Suppressor macrophage (primary cell): ENCODE measurements around the gene TSSC4.

ENCODE experiments used
- DNase-seq, 4 experiments: peaks; one replicate each; pipeline ENCODE4 v3.0.0-alpha.2; 2020 to 2022

Gene TSSC4

GRCh38 chr11:2401436-2401984 lies 960 bp downstream of the TSSC4 start:
- no peak for DNase-seq

DNA sequence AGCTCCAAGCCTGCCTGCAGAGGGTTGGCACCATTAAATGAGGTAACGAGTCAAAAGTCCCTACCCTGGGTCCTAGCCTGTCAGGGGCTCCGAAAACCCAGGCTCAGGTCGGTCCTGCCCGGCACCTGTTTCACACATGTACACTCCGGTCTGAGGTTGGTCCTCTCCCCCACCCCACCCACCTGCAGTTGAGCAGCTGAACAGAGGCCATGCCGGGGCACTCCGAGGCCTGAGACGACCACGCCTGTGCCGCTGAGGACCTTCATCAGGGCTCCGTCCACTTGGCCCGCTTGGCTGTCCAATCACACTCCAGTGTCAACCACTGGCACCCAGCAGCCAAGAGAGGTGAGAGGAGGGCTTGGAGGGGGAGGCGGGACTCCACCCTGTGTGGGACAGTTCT lies 1.6 kb downstream of the TSSC4 start:
- no peak for DNase-seq

DNA sequence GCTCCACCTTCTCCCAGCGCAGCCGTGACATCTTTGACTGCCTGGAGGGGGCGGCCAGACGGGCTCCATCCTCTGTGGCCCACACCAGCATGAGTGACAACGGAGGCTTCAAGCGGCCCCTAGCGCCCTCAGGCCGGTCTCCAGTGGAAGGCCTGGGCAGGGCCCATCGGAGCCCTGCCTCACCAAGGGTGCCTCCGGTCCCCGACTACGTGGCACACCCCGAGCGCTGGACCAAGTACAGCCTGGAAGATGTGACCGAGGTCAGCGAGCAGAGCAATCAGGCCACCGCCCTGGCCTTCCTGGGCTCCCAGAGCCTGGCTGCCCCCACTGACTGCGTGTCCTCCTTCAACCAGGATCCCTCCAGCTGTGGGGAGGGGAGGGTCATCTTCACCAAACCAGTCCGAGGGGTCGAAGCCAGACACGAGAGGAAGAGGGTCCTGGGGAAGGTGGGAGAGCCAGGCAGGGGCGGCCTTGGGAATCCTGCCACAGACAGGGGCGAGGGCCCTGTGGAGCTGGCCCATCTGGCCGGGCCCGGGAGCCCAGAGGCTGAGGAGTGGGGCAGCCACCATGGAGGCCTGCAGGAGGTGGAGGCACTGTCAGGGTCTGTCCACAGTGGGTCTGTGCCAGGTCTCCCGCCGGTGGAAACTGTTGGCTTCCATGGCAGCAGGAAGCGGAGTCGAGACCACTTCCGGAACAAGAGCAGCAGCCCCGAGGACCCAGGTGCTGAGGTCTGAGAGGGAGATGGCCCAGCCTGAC lies 2.5 kb downstream of the TSSC4 start:
- DNase-seq = no peak

- no peak for DNase-seq
Observed at GRCh38 chr11:2404735-2405196, 4.2 kb downstream of the TSSC4 start.

- no peak for DNase-seq
Observed at GRCh38 chr11:2406451-2406850, 5.9 kb downstream of the TSSC4 start.

DNA sequence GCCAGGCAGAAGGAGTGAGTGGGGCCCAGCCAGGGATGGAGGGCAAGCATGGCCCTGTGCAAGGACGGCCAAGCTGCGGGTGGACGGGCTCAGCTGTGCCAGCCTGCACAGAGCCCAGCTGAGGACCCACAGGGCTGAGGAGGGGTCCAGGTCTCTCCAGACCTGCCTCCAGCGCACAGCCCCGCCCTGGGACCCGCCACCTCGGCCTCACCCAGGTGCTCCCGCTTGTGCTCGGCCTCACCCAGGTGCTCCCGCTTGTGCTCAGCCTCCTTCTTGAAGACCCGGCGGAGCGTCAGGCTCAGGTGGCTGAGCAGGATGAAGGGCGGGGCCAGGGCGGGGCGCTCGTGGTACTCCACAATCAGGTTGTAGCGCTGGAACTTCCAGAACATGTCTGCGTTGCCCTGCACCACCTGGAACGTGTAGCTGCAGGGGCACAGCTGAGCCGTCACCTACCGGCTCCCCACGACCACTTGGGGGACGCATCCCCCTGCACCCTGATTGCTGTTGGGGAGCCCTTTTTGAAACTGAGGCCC lies 6.4 kb downstream of the TSSC4 start:
- no peak for DNase-seq

GRCh38 chr11:2408671-2409070 lies 8.1 kb downstream of the TSSC4 start:
- no peak for DNase-seq

DNA sequence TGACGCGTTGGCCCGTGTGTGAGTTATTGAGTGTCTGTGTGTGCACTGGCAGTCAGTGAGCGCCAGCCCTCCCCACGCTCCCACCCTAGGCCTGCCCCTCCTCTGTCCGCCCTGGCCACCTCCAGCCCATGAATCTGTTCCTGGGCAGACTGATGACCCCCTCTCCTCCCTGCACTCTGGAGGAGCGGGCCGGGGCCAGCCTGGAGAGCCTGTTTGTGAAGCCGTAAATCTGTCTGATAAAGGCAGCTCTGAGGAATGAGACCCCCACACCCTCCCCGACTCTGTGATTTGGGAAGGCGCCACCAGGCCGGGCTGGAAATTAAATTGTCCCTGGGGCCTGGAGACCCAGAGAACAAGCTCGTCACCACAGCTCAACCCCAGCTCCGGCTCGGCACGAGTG lies 8.6 kb downstream of the TSSC4 start:
- DNase-seq = no peak

DNA sequence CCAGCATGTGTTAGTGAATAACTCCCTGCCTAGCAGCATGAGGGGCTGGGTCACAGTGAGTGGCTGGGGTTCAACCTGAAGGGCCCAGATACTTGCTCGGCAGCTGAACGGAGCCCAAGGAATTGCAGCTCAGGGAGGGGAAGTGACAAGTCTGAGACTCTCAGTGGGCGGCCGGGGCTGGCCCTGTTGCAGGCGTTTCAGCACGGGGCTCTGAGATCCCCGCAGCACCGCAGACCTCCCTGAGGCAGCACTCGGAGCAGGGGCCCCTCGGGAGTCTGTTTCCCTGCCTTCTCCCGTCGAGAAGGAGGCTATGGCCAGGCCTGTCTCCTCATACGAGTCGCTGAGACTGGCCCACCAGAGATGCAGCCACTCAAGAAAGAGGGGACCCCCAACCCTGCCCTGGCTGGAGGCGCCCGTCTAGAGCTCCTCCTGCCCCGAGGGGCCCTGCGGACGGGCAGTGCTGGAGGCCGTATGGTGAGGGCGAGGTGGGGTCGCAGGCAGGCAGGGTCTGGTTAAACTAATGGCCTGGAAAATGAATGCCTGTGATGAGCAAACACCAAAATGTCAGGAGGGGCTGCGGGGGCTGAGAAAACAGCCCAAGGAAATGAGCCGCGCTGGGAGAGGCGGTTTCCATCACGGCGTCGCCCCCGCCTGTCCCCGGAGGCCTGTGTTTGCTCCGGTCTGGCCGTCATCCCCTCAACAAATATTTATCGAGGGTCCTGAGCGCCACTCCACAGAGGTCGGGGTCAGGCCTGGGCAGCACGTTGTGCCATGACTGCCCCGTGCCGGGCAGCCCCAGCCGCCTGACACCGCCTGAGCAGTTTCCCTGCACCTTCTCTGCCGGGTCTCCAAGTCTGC lies 9.3 kb downstream of the TSSC4 start:
- peak in 1 of 4 experiments; percentile 41 for DNase-seq

- no peak for DNase-seq
Observed at GRCh38 chr11:2410616-2411015, 10.1 kb downstream of the TSSC4 start.

- DNase-seq = no peak
Observed at GRCh38 chr11:2411446-2412305, 11.1 kb downstream of the TSSC4 start.

- DNase-seq = no peak
Observed at GRCh38 chr11:2412323-2412722, 11.8 kb downstream of the TSSC4 start.

DNA sequence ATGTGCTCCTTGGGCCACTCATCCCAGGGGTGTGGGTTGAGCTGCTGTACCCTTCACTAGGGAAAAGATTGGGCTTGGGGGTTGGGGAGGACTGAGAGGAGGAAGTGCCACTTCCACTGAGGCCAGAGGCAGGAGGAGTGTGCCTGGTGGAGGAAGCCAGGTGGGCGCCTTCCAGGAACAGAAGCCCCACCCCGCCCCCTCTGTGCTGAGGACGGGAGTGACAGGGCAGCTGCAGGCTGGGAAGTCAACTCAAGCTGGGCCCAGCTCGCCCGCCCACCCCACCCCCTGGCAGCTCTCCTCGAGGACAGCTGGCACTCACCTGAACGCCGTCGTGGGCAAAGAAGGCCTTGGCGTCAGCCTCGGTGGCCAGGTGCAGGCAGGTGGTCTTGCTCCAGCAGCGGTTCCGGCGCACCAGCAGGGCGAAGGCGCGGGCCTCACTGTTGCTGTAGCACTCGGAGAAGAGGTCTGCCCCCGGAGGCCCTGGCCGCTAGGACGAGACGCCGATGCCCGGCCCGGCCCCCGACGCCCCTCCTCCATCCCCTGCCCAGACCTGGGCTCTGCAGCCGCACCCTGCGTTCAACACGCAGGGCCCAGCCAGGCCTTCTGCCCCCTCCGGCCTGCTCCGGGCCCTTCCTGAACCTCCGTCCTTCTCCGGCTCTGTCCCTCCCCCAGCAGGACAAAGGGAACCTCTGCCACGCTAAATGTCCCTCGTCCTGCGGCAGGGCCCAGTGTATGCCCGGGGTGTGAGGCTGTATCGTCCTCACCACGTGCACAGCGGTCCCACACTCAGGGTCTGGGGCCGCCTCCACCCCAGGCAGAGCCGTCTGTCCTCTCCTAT lies 13.4 kb downstream of the TSSC4 start:
- DNase-seq = no peak

DNA sequence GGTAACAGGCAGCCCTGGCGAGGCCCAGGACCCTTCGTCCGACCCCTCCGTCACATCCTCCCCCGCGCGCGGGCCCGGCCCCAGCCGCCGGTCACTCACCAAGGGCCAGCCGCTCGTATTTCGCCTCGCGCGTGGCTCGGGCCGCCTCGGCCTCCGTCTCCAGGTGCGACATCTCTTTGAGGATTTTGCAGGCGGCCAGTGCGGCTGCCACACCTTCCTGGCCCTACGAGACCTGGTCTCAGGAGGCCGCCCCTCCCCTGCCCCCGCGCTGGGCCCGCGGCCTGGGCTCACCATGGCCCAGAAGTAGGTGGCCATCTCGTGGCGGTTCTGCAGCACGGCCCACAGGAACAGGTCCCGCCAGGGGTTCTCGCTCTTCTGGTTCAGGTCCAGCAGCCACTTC lies 14.1 kb downstream of the TSSC4 start:
- no peak for DNase-seq

DNA sequence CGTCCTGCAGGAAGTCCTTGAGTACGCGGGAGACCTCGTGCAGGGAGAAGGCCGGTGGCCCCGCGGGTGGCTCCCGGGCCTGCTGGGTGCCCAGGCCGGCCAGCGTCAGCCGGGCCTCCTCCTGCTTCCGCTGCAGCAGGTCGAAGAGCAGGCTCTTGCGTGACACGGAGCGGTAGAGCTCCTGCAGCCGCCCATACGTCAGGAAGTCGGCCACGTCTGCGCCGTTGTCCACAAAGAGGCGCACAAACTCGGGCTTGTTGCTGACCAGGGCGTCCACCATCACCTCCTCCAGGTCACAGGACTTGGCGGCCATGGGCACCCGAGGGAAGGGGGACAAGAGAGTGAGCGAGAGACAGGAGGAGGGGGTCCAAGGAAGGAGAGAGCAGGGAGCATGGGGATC lies 14.6 kb downstream of the TSSC4 start:
- DNase-seq = no peak

- DNase-seq = no peak
Observed at GRCh38 chr11:2415601-2416380, 15.2 kb downstream of the TSSC4 start.

DNA sequence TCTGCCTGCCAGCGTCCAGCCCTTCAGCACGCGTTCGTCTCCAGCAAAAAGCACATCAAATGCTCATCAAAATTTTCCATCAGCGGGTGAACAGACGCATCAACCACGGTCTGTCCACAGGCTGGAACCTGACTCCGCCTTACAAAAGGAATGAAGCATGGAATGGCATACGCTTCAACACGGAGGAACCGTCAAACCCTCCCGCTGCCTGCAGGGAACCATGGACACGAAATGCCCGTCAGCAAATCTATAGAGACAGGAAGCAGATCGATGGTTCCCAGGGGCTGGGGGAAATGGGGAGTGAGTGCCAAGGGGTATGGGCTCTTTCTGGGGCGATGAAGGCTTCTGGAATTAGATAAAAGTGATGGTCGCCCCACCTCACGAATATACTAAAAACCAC lies 16.2 kb downstream of the TSSC4 start:
- DNase-seq = no peak

- DNase-seq = no peak
Observed at GRCh38 chr11:2417856-2418692, 17.5 kb downstream of the TSSC4 start.

DNA sequence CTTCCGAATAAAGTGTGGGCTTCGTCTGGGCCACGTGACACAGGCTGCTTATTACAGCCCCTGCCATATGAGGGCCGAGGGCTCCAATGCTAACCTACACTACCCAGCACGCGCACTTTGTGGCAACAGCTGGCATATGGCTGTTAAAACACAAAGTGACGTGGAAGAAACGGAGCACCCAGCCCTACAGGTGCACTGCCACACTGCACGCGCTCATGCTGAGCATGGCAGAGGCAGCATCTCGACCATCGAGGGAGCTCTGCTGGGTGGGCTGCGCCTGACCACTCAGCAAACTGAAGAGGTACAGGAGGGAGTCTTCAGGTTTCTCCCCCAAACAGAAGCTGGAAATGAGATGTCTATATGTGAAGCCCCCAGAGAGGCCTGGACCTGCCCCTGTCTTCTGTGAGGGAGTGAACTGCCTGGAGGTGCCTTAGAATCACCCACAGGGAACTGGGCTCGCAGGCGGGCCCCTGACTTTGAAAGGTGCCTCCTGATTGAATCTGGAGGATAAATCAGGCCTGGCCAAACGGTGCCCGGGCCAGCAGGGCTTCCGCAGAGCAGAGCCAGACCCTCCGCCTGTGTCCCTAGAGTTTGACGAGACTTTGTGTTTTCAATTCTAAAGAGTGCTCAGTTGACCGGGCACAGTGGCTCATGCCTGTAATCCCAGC lies 18.3 kb downstream of the TSSC4 start:
- no peak for DNase-seq
